Activated CD8-positive, alpha-beta T cell treated with anti-CD3 and anti-CD28 coated beads for 36 hours (primary cell): ENCODE results near the gene PLAC9. TPM values are rescaled to one million over a fixed set of nuclear protein-coding genes. Genes with fewer than 3 reads are reported as not detected.

Source experiments
- ATAC-seq: fragments of 200-7000 bp; cut with Tn5 transposase; one replicate; pipeline ENCODE4 v1.10.0; 2021; ENCODE audit warnings: mild to moderate bottlenecking, moderate library complexity
- CTCF ChIA-PET: fragments of 350-600 bp; sonication (Branson Sonifier 250); formaldehyde crosslinking; loops from one replicate; lab custom pipeline; 2021; ENCODE audit warnings: antibody characterized with exemption; lab: Charles Lee
- POLR2A ChIA-PET: fragments of 350-600 bp; sonication (Branson Sonifier 250); formaldehyde crosslinking; loops from one replicate; lab custom pipeline; 2021; ENCODE audit warnings: antibody characterized with exemption; lab: Charles Lee
- DNase-seq: peaks from one replicate; pipeline ENCODE4 v3.0.0-alpha.2; 2020
- H3K27ac Mint-ChIP-seq: one replicate; pipeline ENCODE4 v1.8.0; 2021; ENCODE audit warnings: mild to moderate bottlenecking, mixed read lengths
- H3K27me3 Mint-ChIP-seq: one replicate; pipeline ENCODE4 v1.8.0; 2021; ENCODE audit warnings: mixed read lengths
- H3K36me3 Mint-ChIP-seq: one replicate; pipeline ENCODE4 v1.8.0; 2021; ENCODE audit warnings: low read depth, mixed read lengths
- H3K4me1 Mint-ChIP-seq: one replicate; pipeline ENCODE4 v1.8.0; 2021; ENCODE audit warnings: low read depth, mixed read lengths
- H3K4me3 Mint-ChIP-seq: one replicate; pipeline ENCODE4 v1.8.0; 2021; ENCODE audit warnings: mild to moderate bottlenecking, moderate library complexity, mixed read lengths
- H3K9me3 Mint-ChIP-seq: one replicate; pipeline ENCODE4 v1.8.0; 2021; ENCODE audit warnings: mixed read lengths
- CTCF ChIP-seq: fragments of 200-600 bp; IDR thresholded peaks from one replicate; pipeline ENCODE4 v1.8.0; 2022; ENCODE audit warnings: antibody characterized with exemption, mild to moderate bottlenecking
- intact Hi-C: fragments of 100-400 bp; cut with micrococcal nuclease; formaldehyde crosslinking; loops from one replicate; pipeline ENCODE4 v1.10.0; 2022
- total RNA-seq, 2 experiments: library from RNA; stranded (reverse); gene quantifications; one replicate each; pipeline ENCODE4 v1.2.3, GENCODE V29; 2021

Gene PLAC9
- total RNA-seq, 2 experiments from 2014 or later = not detected

- no peaks in the 10 kb centered on the region for H3K27me3 Mint-ChIP-seq
- ChIA-PET CTCF (interaction anchor here (1.9 to 2.3 kb wide), 4 partner anchors 9 to 41 kb away, joined by 6 to 10 read pairs (median 8); no protein-coding TSS in a partner anchor), POLR2A (interaction anchor here (0.6 to 2.1 kb wide), 6 partner anchors 8 to 45 kb away, joined by 3 to 10 read pairs (median 4); no protein-coding TSS in a partner anchor)
- DNase-seq (no peak), ATAC-seq (no peak)
- H3K9me3 Mint-ChIP-seq = no peaks in the 10 kb centered on the region
- no peak for TF ChIP-seq CTCF
- peak overlapping the region; percentile 68 for H3K4me3 Mint-ChIP-seq
- H3K4me1 Mint-ChIP-seq = peaks cover 88% of the 10 kb centered on the region
- H3K27ac Mint-ChIP-seq = peak overlapping the region; percentile 95
- intact Hi-C loops = loop anchor here (1.0 kb wide), 1 partner anchor 18 kb away; no protein-coding TSS in a partner anchor
- peaks cover 27% of the 10 kb centered on the region for H3K36me3 Mint-ChIP-seq
These were observed 53.2 kb downstream of the PLAC9 start for GRCh38 chr10:80185578-80186299.

GRCh38 chr10:80186364-80187012 is 54.0 kb downstream of the PLAC9 start:
- peak overlapping the region; percentile 68 for H3K4me3 Mint-ChIP-seq
- intact Hi-C loops = loop anchor here (1.0 kb wide), 1 partner anchor 17 kb away; no protein-coding TSS in a partner anchor
- no peak for TF ChIP-seq CTCF
- no peaks in the 10 kb centered on the region for H3K9me3 Mint-ChIP-seq
- DNase-seq = peak; percentile 76
- CTCF ChIA-PET = interaction anchor here (1.9 to 2.3 kb wide), 4 partner anchors 10 to 42 kb away, joined by 6 to 10 read pairs (median 8); no protein-coding TSS in a partner anchor
- no peaks in the 10 kb centered on the region for H3K27me3 Mint-ChIP-seq
- H3K4me1 Mint-ChIP-seq = peaks cover 86% of the 10 kb centered on the region
- ATAC-seq = peak; percentile 46
- POLR2A ChIA-PET = interaction anchor here (1.0 to 3.8 kb wide), 4 partner anchors 10 to 17 kb away, joined by 4 to 49 read pairs (median 10); partner anchors contain the start of gene ANXA11
- peak overlapping the region; percentile 95 for H3K27ac Mint-ChIP-seq
- H3K36me3 Mint-ChIP-seq = peaks cover 27% of the 10 kb centered on the region

- H3K36me3 Mint-ChIP-seq = peaks cover 28% of the 10 kb centered on the region
- intact Hi-C loops = no loop called here
- ATAC-seq = no peak
These were observed 54.5 kb downstream of the PLAC9 start for GRCh38 chr10:80187060-80187459.

More at GRCh38 chr10:80187060-80187459, 54.5 kb downstream of the PLAC9 start:
- peak overlapping the region; percentile 68 for H3K4me3 Mint-ChIP-seq
- ChIA-PET CTCF (interaction anchor here (0.8 to 2.6 kb wide), 4 partner anchors 10 to 36 kb away, joined by 3 to 24 read pairs (median 7); no protein-coding TSS in a partner anchor), POLR2A (interaction anchor here (1.0 to 3.8 kb wide), 5 partner anchors 9 to 19 kb away, joined by 4 to 49 read pairs (median 9); partner anchors contain the start of gene ANXA11)
- peaks cover 86% of the 10 kb centered on the region for H3K4me1 Mint-ChIP-seq
- no peak for TF ChIP-seq CTCF
- H3K27me3 Mint-ChIP-seq = no peaks in the 10 kb centered on the region
- H3K9me3 Mint-ChIP-seq = no peaks in the 10 kb centered on the region
- peak overlapping the region; percentile 95 for H3K27ac Mint-ChIP-seq
- no peak for DNase-seq
